Heart left ventricle (tissue), 16 donors: ENCODE measurements around the gene CPXM2. TPM values are rescaled to one million over a fixed set of nuclear protein-coding genes. Genes with fewer than 3 reads are reported as not detected.

Experiments
- ATAC-seq, 4 donors: fragments of 200-7000 bp; cut with Tn5 transposase; one replicate each; pipeline ENCODE4 v1.9.1; 2020 to 2022; ENCODE audit warnings: moderate library complexity in 4 of 4, mild to moderate bottlenecking in 3 of 4, moderate number of reproducible peaks in 1 of 4
- DNase-seq, 5 donors: peaks; one replicate each; pipeline ENCODE4 v3.0.0-alpha.2; 2020
- H3K27ac ChIP-seq, 12 donors: fragments of 200-600 bp; sonication (generic) in 4 of 12; one replicate each; pipeline versions ENCODE4 v1.5.0 to v1.8.0; 2016 to 2022; ENCODE audit warnings: mild to moderate bottlenecking in 2 of 12
- H3K27me3 ChIP-seq, 9 donors: fragments of 200-600 bp; sonication (generic) in 2 of 9; one replicate each; pipeline versions ENCODE4 v1.5.1 to v1.8.0; 2016 to 2022; ENCODE audit warnings: mild to moderate bottlenecking in 3 of 9
- H3K36me3 ChIP-seq, 9 donors: fragments of 200-600 bp; sonication (generic) in 2 of 9; one replicate each; pipeline versions ENCODE4 v1.5.0 to v1.8.0; 2018 to 2022; ENCODE audit warnings: mild to moderate bottlenecking in 2 of 9
- H3K4me1 ChIP-seq, 12 donors: fragments of 200-600 bp; sonication (generic) in 4 of 12; one replicate each; pipeline versions ENCODE4 v1.5.0 to v1.8.0; 2016 to 2022; ENCODE audit warnings: mild to moderate bottlenecking in 3 of 12
- H3K4me3 ChIP-seq, 12 donors: fragments of 200-600 bp; sonication (generic) in 4 of 12; one replicate each; pipeline versions ENCODE4 v1.5.0 to v1.8.0; 2017 to 2022; ENCODE audit warnings: mild to moderate bottlenecking in 9 of 12, moderate library complexity in 4 of 12
- H3K9me3 ChIP-seq, 12 donors: fragments of 200-600 bp; sonication (generic) in 4 of 12; one replicate each; pipeline versions ENCODE4 v1.5.0 to v1.8.0; 2016 to 2022; ENCODE audit warnings: mild to moderate bottlenecking in 1 of 12
- POLR2A ChIP-seq, 2 donors: fragments of 450-650 bp; IDR thresholded peaks; one replicate each; pipeline ENCODE4 v1.6.1; 2017; ENCODE audit warnings: antibody characterized with exemption in 2 of 2, mild to moderate bottlenecking in 2 of 2, moderate library complexity in 2 of 2
- WGBS, 4 donors: extraction: QIAGEN DNeasy Blood & Tissue Kit in 2 of 4; methylation state at CpG; one replicate each; pipeline versions ENCODE4 v1.1.5 to v1.1.7; 2013 to 2018; 5-methylcytosine and 5-hydroxymethylcytosine counted together
- intact Hi-C, 10 donors: fragments of 100-400 bp; cut with DNase I; formaldehyde crosslinking; loops; one replicate each; pipeline versions ENCODE4 v1.11.1 to v1.14.2; 2022
- polyA plus RNA-seq, 2 donors: library from polyadenylated mRNA; stranded (reverse); fragments of 200-250 nt; gene quantifications; one replicate each; pipeline ENCODE4 v1.2.3, GENCODE V29; 2013
- total RNA-seq, 9 donors: library from RNA; depleted of rRNA in 2 of 9; stranded (reverse); fragments of >200 nt in 2 of 9; fragmentation: NEBNext Ultra II Directional in 3 of 9; extraction: Animal tissue kit (Norgen Biotek cat#: 25700) in 3 of 9; gene quantifications; one replicate each; pipeline versions ENCODE4 v1.1.0 to v1.2.4, GENCODE V29; 2016 to 2023
- TF ChIP-seq, protein P1 (sequence below), 12 donors: fragments of 200-600 bp; sonication (generic) in 4 of 12; IDR thresholded peaks; one replicate each; pipeline versions ENCODE4 v1.5.0 to v1.8.0; 2018 to 2022; ENCODE audit warnings: antibody characterized with exemption in 12 of 12, mild to moderate bottlenecking in 5 of 12
- donor health status: ischemic (EF 13 %, LVEDD 7.1; RV severe dilation, severe dysfunction).
- donor health status: healthy with polysubstance abuse.
- donor health status: DM: no; HTN: yes; CAD: no.
- donor health status: DM: no; HTN: no; CAD: no.
- donor health status: ischemic (EF 25% LVEDD 6.9; RV normal size, moderate dysfunction).
- donor health status: ischemic (EF 25% LVEDD 5.7; RV mildly dilated, moderate dysfunction).
- donor health status: healthy.
- donor health status: DM: yes; HTN: yes; CAD: no.
- donor health status: ischemic (EF 35%, LVEDD 5.7; RV mildly dilated, moderate dysfunction).
- donor health status: nonischemic (EF 11% LVEDD 7.7; RV severe dilation, severe dysfunction).
- donor health status: DM: yes; HTN: yes; CAD: no.
- donor health status: PGD.
- donor health status: ischemic (EF 29% LVEDD 5.4; RV normal size, mild dysfunction).
- donor health status: nonischemic (EF 23%, LVEDD 6.1; RV moderate dilation, normal function).

CPXM2 gene
- total and polyA plus RNA-seq, 11 donors = 1.1 to 23.2 (median 4.2) TPM

DNA sequence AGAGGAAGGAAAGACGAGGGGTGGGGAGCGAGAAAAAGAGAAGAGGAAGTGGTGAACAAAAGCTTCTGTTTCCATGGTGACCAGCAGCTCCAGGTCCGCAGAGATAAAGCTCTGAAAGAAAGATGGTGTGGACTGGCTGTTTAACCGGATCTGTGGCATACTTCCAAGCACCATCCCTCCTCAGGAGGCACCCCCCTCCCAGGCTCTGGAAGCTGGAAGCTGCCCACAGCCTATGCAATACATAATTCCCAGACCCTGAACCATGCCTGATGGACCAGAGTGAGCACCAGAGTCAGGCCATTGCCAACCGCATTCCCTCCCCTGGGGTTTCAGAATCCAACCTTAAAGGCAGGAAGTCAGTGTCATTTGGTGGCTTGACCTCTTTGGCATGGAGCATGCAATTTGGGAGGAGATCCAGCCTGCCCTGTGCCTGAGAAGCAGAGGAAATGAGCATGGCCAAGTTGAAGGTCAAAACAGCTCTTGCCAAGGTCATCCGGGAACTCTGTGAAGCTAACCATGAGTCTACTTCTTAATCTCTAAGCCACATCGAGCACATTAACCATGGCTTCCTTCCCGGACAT, 22.2 kb upstream of the CPXM2 start:
- 32 to 44% (median 36%) methylated on average over 8 of the region's 8 CpGs for WGBS, 4 donors
- intact Hi-C loops = no loop called here
- H3K4me1 ChIP-seq = peaks cover 0 to 11% (median 0%) of the 10 kb centered on the region in 12 donors
- H3K4me3 ChIP-seq = no peak overlapping the region
- ATAC-seq = peak in 2 of 4 donors; percentile 57 to 59
- peaks cover 0 to 33% (median 4%) of the 10 kb centered on the region in 9 donors for H3K27me3 ChIP-seq
- TF ChIP-seq POLR2A (IDR thresholded peaks at IDR 0.05) = no peak
- TF ChIP-seq, protein P1, sequence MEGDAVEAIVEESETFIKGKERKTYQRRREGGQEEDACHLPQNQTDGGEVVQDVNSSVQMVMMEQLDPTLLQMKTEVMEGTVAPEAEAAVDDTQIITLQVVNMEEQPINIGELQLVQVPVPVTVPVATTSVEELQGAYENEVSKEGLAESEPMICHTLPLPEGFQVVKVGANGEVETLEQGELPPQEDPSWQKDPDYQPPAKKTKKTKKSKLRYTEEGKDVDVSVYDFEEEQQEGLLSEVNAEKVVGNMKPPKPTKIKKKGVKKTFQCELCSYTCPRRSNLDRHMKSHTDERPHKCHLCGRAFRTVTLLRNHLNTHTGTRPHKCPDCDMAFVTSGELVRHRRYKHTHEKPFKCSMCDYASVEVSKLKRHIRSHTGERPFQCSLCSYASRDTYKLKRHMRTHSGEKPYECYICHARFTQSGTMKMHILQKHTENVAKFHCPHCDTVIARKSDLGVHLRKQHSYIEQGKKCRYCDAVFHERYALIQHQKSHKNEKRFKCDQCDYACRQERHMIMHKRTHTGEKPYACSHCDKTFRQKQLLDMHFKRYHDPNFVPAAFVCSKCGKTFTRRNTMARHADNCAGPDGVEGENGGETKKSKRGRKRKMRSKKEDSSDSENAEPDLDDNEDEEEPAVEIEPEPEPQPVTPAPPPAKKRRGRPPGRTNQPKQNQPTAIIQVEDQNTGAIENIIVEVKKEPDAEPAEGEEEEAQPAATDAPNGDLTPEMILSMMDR (IDR thresholded peaks at IDR 0.05) = no peak
- DNase-seq = peak in 1 of 5 donors; percentile 32
- H3K27ac ChIP-seq = peak overlapping the region in 1 of 12 donors; percentile 9
- H3K36me3 ChIP-seq = no peaks in the 10 kb centered on the region
- peaks cover 0 to 12% (median 0%) of the 10 kb centered on the region in 12 donors for H3K9me3 ChIP-seq

DNA sequence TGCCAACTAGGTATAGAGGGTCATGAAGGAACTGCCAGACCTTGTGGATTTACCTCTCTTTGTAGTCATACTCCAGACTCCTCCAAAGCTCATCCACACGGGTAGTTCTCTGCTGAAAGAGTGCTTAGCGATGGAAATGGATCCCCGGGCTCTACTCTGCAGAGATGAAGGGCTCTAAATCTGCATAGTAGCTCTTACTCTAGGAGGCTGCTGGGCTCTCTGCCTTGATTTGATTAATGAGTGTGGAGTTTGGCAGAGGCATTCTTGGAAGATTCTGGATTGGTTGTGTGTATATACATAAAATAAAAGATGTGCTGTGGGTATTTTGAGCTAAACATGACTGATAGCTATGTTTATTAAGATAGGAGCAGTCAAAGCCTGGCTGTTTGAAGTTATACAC, 21.3 kb upstream of the CPXM2 start:
- Histone ChIP-seq H3K9me3 (peaks cover 0 to 2% (median 0%) of the 10 kb centered on the region in 12 donors), H3K36me3 (no peaks in the 10 kb centered on the region), H3K4me3 (no peak overlapping the region), H3K27ac (no peak overlapping the region), H3K4me1 (peaks cover 0 to 11% (median 0%) of the 10 kb centered on the region in 12 donors), H3K27me3 (peaks cover 0 to 41% (median 4%) of the 10 kb centered on the region in 9 donors)
- intact Hi-C loops = no loop called here
- TF ChIP-seq, protein P1 (IDR thresholded peaks at IDR 0.05) = no peak
- no peak for TF ChIP-seq POLR2A (IDR thresholded peaks at IDR 0.05)
- DNase-seq (no peak), ATAC-seq (no peak)
- 36 to 46% (median 39%) methylated on average over 3 of the region's 3 CpGs for WGBS, 4 donors

DNA sequence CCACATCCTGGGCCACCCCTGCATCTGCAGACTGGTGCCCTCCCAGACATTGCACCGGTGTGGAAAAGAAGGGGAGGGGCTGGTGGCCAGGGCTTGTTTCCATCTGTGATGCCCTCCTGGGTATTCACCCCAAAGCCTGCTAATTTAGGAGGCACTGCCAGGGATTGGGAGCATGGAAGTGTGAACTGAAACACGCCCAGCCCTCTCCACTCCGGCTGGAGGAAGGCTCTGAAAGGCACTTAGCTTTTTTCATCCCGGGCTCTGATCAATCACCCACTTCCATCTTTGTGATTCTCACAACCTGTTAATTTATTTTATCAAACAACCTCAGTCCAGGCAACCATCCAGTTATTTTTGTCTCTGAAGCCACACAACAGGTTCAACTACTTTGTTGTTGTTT, 20.9 kb upstream of the CPXM2 start:
- intact Hi-C loops = no loop called here
- Histone ChIP-seq H3K4me1 (peaks cover 0 to 11% (median 0%) of the 10 kb centered on the region in 12 donors), H3K27ac (no peak overlapping the region), H3K36me3 (no peaks in the 10 kb centered on the region), H3K4me3 (no peak overlapping the region), H3K9me3 (no peaks in the 10 kb centered on the region), H3K27me3 (peaks cover 0 to 40% (median 4%) of the 10 kb centered on the region in 9 donors)
- 56 to 68% (median 62%) methylated on average over 4 of the region's 4 CpGs for WGBS, 4 donors
- DNase-seq (no peak), ATAC-seq (no peak)
- TF ChIP-seq POLR2A (IDR thresholded peaks at IDR 0.05) = no peak
- TF ChIP-seq, protein P1 (IDR thresholded peaks at IDR 0.05) = no peak

DNA sequence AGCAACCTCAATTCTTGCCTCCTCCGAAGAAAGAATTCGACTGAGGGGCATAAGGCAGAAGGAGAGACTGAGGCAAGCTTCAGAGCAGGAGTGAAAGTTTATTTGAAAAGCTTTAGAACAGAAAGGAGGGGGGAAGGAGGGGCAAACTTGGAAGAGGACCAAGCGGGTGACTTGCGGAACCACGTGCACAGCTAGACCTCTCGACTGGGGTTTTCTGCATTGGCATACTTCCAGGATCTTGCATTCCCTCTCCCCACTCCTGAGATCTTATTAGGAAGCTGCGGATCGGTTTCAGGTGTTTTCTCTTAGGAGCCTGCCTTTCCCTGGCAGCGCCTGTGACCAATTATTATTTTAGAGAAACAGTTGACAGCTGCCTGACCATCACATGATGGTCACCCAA, 20.3 kb upstream of the CPXM2 start:
- no peak overlapping the region for H3K4me3 ChIP-seq
- no peak for ATAC-seq
- WGBS, 4 donors = 47 to 58% (median 52%) methylated on average over 9 of the region's 9 CpGs
- H3K36me3 ChIP-seq = no peaks in the 10 kb centered on the region
- intact Hi-C loops = no loop called here
- no peaks in the 10 kb centered on the region for H3K9me3 ChIP-seq
- H3K27me3 ChIP-seq = peaks cover 0 to 37% (median 4%) of the 10 kb centered on the region in 9 donors
- no peak for DNase-seq
- TF ChIP-seq, protein P1 (IDR thresholded peaks at IDR 0.05) = no peak
- TF ChIP-seq POLR2A (IDR thresholded peaks at IDR 0.05) = no peak
- H3K4me1 ChIP-seq = peaks cover 0 to 11% (median 0%) of the 10 kb centered on the region in 12 donors
- H3K27ac ChIP-seq = no peak overlapping the region
